Lower leg skin (tissue), 4 donors: ENCODE data around the gene PALB2. TPM values are rescaled to one million over a fixed set of nuclear protein-coding genes. Genes with fewer than 3 reads are reported as not detected.

Source experiments
- DNase-seq, 2 donors: peaks; one replicate each; pipeline ENCODE4 v3.0.0-alpha.2; 2019; ENCODE audit warnings: low spot score in 2 of 2
- H3K4me3 ChIP-seq: fragments of 200-600 bp; sonication (generic); 2 replicates; pipeline ENCODE4 v1.5.1; 2017; ENCODE audit warnings: mild to moderate bottlenecking, low read depth; ENCODE audit not compliant: poor library complexity, severe bottlenecking
- CTCF ChIP-seq, 3 donors: fragments of 450-650 bp; IDR thresholded peaks; one replicate each; pipeline ENCODE4 v1.5.1; 2016; ENCODE audit warnings: antibody characterized with exemption in 3 of 3, mild to moderate bottlenecking in 3 of 3, moderate library complexity in 2 of 3
- POLR2A ChIP-seq, 2 donors: fragments of 450-650 bp; IDR thresholded peaks; one replicate each; pipeline ENCODE4 v1.6.1; 2016 to 2017; ENCODE audit warnings: antibody characterized with exemption in 2 of 2, mild to moderate bottlenecking in 1 of 2, moderate library complexity in 1 of 2
- WGBS, 2 donors: methylation state at CpG; one replicate each; pipeline ENCODE4 v1.1.5; 2018; 5-methylcytosine and 5-hydroxymethylcytosine counted together
- intact Hi-C: fragments of 100-400 bp; cut with DNase I; formaldehyde crosslinking; loops from one replicate; pipeline ENCODE4 v1.15.0; 2023; ENCODE audit warnings: low total_unique reads
- total RNA-seq, 4 donors: library from RNA; depleted of rRNA; stranded (reverse); fragments of >200 nt; gene quantifications; one replicate each; pipeline ENCODE4 v1.1.0, GENCODE V29; 2016

Gene PALB2
- total RNA-seq, 4 donors from 2014 or later: 10.9 to 16.3 (median 13.0) TPM

- TF ChIP-seq CTCF (IDR thresholded peaks at IDR 0.05) (peak in 2 of 3 donors; percentile 60 to 95), POLR2A (IDR thresholded peaks at IDR 0.05) (no peak)
- intact Hi-C loops: no loop called here
- H3K4me3 ChIP-seq: peak within 1 kb of the TSS; percentile 98
- peak; percentile 84 to 97 for DNase-seq
- 2 to 5% methylated on average over 20 to 46 of the region's 67 CpGs for WGBS, 2 donors
These were observed 45.0 kb downstream of the PALB2 start, which contains the start of gene NDUFAB1 for GRCh38 chr16:23595951-23596720. TSS of gene NDUFAB1 (minus strand) at chr16:23596316. CDS start at chr16:23596290, 26 bp downstream.

GRCh38 chr16:23595246-23595950, 45.7 kb downstream of the PALB2 start:
- H3K4me3 ChIP-seq: peak overlapping the region; percentile 98
- 15 to 19% methylated on average over 34 of the region's 34 CpGs for WGBS, 2 donors
- TF ChIP-seq CTCF (IDR thresholded peaks at IDR 0.05) (no peak), POLR2A (IDR thresholded peaks at IDR 0.05) (no peak)
- intact Hi-C loops: no loop called here
- peak in 1 of 2 donors; percentile 19 for DNase-seq

GRCh38 chr16:23594186-23594585, 46.9 kb downstream of the PALB2 start:
- intact Hi-C loops: no loop called here
- no peak overlapping the region for H3K4me3 ChIP-seq
- no peak for TF ChIP-seq POLR2A (IDR thresholded peaks at IDR 0.05)
- no peak for TF ChIP-seq CTCF (IDR thresholded peaks at IDR 0.05)
- no peak for DNase-seq
- WGBS, 2 donors: 95 to 97% methylated on average over 12 of the region's 12 CpGs

- no peak overlapping the region for H3K4me3 ChIP-seq
- intact Hi-C loops: no loop called here
- TF ChIP-seq CTCF (IDR thresholded peaks at IDR 0.05): no peak
- TF ChIP-seq POLR2A (IDR thresholded peaks at IDR 0.05): no peak
- WGBS, 2 donors: 94 to 98% methylated on average over 3 of the region's 3 CpGs
- DNase-seq: no peak
These were observed 50.9 kb downstream of the PALB2 start for GRCh38 chr16:23590181-23590580.

GRCh38 chr16:23587726-23588125, 53.4 kb downstream of the PALB2 start:
- WGBS, 2 donors: 79 to 81% methylated on average over 5 of the region's 5 CpGs
- TF ChIP-seq POLR2A (IDR thresholded peaks at IDR 0.05): no peak
- no peak for TF ChIP-seq CTCF (IDR thresholded peaks at IDR 0.05)
- no peak overlapping the region for H3K4me3 ChIP-seq
- intact Hi-C loops: no loop called here
- no peak for DNase-seq
